Fibroblast of skin of back (primary cell): Measurements from ENCODE around the gene PPP1CA.

ENCODE experiments used
- DNase-seq: peaks from one replicate; pipeline ENCODE4 v3.0.0-alpha.2; 2013

Gene PPP1CA

DNA sequence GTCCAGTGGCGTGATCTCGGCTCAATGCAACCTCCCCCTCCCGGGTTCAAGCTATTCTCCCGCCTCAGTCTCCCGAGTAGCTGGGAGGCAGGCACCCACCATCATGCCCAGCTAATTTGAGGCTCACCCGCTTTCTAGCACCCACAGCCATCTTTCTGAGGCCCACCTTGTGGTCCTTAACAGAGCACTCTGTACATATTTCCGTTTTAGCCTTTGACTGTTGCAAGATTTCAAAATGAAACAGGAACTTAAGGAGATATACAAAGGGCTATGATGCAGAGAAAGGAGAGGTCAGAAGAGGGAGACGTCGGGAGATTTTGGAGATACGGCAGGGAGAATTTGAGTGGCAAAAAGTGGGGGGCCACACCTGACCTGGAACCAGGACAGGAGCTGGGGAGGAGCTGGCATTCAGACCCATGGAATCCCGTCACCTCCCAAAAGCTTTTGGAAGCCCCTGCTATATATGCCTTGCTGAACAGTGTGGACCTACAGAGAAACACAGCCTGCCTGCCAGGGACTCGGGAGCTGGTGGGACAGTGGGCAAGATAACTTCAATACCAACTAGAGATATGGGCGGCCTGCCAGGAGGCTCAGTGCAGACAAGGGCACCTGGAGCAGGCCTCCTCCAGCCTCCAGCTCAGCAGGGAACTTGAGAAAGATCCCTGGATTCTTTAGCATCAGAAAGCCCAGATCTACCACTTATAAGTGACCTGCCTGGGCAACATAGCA is 20.2 kb downstream of the PPP1CA start:
- no peak for DNase-seq

DNA sequence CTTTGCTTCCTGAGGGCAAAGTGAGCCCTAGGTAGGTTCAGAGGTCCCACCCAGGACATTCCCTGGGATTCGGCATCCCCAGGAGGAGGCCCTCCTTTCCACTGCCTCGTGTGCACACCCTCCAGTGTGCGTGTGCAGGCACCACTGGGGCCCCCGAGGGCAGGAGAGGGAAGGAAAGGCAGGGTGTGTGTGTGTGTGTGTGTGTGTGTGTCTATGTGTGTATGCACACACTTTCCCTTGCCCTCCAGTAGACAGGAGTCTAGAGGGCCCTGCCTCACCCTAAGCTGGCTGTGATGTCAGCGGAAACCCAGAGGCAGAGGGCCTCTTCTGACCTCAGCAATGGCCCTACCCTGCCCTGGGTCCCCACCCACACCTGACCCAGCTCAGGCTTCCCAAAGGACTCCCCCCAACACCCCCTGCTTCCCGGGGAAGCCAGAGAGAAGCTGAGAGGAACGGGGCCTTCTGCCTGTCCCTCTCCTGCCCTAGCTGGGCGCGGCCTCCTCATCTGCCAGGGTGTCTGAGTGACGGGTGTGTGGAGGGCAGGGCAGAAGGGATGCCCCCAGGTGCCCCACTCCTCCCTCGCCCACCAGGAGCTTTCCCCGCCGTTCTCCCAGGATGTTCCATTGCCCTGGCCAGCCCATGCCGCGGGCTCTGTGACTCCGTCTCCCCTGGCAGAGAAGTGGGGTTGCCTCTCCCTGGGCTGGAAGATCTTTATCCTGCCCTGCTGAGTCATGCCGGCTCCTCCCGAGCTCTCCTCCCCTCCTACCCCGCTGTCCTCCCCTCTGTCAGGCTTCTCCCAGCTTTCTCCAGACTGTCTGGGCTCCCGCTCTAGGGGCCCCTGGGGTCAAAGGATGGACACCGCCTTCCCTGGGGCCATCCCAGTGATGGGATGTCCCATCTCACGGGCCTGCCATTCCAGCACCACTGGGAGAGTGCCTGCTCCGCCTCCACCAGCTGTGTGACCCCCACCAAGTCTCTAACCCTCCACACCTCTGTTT is 22.3 kb downstream of the PPP1CA start:
- DNase-seq, result peak; percentile 61

DNA sequence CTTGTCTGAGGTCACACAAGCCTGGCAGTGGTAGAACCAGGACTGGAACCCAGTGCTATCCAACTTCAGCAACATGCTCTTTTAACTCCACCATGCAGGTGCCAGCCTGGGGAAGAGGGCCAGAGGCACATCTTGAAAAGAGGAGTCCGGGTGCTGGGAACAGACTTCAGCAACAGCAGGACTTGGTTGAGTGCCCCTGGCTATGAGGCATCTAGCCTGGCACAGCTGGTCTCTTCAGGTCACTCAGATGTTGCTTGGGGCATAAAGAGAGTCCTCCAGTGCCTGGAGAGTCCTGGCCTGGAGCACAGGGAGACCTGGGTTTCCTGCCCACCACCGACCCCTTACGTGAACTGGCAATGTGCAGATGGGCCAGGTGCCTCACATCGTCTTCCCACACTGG is 23.1 kb downstream of the PPP1CA start:
- no peak for DNase-seq

DNA sequence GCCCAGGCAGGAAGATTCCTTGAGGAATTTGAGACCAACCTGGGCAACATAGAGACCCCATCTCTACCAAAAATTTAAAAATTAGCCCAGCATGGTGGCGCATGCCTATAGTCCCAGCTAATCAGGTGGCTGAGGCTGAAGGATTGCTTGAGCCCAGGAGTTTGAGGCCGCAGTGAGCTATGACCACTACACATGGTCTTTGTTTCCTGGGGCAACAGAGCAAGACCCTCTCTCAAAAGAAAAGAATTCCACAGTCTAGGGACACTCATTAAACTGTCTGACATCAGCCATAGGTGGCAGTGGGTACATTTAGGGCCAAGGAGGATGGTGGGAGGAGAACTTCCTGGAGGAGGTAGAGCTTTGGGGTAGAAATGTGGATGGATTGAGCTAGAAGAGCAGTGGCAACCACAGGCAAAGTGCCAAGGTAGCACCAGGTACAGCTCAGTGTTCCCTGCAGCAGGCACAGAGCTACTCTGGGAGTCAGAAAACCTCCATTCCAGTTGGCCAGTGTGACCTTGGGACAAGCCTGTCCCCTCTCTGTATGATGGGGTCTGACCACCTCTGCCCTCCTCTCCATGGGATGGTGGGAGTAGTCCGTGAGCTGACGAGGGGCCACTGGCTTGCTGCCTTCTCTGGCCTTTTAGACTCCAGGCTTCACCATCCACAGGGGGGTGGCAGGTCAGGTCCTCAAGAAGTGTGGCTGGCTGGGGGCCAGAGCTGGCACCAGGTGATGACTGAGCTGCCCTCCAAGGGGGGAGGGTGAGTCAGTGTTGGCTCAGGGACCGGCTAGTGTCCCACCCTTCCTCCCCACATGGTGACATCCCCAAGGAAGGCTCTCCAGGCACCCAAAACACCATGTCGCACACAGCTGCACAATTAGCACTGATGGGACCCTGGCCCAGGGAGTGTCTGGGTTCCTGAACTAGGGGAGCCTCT is 24.5 kb downstream of the PPP1CA start:
- DNase-seq, result no peak

DNA sequence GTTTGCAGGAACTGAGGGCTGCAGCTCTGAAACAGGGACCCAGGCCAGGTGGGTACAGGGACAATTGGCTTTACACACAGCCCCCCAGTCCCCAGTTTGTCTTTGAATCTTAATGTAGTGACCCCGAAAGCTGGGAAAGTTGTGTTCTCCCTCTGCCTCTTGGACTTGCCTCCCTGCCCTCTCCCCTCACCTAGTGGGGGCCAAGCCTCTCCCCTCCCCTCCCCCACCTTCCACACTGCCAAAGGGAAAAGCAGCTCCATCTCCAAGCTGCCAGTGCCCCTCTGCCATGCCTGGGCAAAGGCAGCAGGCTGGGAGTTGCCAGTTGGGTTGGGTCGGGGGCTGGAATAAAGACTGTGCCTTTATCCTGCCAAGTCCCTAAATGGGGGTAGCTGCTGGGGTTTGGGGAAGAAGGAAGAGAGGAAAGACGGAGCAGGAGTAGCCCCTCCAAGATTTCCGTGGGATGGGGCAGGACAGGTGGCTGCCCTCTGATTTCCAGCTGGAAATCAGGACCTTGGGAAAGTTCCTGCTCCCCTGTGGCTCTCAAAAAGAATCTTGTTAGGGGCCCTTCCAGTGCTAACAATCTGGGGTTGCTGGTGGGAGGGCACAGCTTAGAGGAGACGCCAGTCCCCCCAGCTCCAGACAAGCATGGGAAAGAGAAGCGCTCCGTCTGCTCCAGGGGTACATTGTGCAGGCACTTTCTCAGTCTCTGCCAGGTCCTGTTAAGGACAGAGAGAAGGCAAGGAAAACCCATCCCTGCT is 25.4 kb downstream of the PPP1CA start:
- DNase-seq, result no peak

DNA sequence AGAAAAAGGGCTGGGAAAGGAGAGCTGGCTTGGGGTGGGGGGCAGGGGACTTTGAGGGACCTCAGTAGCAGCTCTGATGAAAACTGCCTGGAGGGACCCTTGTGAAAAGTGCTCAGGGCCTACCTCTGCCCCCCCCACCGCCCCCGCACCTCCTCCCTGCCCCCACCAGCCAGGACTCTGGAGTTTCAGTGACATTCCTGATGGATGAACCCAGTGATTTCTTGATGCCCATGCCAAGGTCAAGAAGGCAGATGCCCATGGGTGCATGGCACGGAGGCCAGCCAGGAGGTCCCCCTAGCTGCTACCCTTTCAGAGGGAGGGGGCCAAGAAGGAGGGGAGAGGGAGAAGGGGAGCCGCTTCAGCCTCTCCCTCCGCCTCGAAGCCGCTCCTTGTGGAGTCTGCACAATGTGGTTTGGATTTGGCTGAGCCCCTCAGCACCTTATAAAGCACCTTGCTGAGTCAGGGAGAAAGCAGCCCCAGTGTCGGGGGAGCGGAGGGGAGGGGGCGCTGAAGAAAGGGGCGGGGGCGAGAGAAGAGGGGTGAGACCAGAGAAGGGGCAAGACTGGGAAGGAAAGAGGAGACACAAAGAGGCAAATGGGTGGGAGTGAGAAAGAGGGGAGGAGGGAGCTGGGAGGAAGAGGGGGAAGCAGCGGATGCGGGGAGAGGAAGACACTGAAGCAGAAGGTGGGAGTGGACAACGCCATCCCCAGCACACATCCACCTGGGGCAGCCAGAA is 26.2 kb downstream of the PPP1CA start:
- DNase-seq, result no peak

DNA sequence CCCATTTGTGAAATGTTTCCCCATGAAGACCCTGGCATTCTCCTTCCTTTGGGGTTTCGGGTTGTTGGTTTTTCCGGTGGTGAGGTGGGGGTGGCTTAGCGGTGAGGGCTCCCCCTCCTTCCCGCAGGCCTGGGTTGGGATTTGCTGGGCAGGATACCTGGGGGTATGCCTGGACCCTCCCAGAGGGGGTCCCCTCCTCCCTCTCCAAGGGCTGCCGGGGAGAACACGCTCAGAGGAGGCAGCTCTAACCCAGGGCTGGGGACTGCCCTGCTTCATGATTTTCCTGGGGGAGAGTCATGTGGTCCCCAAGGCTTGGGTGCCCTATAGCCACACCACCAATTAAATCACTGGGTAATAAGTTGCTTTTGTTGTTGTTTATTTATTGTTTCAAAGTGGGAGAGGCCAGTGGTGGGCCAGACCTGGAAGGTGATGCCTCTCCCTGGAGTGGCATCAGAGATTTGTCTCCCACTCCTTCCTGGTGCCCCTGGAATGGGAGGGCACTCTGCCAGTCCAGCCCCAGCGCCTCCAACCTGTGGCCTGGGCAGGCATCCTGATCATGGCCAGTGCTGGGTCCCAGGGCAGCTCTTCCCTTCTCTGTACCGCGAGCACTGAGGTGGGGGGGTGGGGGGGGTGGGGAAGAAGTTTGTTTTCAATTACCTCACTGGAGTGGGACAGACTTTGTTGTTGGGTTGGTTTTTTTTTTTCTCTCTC is 26.9 kb downstream of the PPP1CA start:
- DNase-seq, result peak; percentile 58

DNA sequence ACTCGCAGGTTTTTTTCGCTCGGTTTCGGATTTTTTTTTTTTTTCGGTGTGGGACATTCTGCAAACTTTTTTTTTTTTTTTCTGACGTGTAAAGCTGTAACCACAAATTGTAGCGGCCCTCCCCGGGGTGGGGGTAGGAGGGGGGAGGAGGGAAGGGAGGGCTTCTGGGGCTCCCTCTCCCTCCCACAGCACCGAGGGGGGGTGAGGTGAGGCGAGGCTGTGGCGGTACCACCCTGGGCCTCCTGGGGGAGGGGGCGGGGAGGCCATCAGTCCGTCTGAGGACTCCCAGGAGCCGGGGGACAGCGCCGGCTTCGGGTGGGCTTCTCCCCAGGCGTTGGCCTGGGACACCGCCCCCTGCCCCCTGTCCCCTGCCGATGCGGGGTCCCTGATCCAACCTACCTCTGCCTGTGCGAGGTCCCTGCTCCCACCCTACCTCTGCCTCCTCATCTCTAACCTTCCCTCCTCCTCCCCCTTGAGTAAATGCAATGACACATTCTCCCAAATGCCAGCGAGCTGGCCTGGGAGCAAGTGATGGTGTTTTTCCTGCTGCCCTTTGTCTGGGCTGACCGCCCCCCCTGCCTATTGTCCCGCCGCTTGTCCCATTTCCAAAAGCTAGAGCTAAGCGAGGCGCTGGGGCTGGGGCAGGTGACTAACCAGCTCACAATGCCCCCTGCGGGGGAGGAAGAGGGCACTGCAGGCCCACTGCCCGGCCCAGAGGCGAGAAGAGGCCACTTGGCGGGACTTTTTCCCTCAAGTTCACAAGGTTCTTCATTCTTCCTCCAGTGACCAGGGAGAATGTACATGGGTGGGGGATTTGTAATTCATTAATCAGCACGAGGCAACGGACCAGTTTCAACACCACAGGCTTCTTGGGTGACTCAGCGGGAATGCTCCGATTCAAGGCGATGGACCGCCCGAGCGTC is 27.7 kb downstream of the PPP1CA start:
- peak; percentile 98 for DNase-seq

DNA sequence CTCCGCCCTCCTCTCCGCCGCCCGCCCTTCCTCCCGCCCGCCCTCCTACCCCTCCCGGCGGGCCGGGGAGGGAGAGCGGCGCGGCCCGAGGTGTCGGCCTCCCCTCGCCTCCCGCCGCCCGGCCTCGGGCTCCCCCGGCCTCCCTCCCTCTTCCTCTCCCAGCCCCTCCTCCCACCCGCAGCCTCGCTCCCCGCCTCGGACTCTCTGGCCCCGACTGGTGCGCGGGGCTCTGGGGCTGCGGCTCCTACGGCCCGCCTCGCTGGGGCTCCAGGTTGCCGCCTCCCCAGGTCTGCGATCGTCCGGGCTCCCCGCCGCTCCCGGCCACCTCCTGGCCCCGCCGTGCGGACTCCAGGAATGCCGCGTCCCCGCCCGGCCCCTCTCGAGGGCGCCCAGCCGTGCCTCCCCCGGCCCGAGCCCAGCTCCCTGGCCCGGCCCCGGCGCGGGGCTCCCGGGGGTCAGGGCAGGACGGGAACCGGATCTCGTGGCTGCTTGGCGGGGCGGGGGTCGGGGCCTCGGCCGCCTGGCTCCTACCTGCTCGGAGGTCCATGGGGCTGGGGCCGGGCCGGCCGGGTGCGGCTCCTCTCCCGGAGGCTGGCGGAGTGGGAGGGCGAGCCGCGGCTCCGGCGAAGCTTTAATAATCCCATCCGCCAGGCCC is 28.5 kb downstream of the PPP1CA start, which contains the start of gene CLCF1:
CLCF1 (minus strand) TSS at position 606 of the 655 bp plus-strand sequence; CDS start at position 547, 59 bp downstream.
- DNase-seq, result peak; percentile 70

DNA sequence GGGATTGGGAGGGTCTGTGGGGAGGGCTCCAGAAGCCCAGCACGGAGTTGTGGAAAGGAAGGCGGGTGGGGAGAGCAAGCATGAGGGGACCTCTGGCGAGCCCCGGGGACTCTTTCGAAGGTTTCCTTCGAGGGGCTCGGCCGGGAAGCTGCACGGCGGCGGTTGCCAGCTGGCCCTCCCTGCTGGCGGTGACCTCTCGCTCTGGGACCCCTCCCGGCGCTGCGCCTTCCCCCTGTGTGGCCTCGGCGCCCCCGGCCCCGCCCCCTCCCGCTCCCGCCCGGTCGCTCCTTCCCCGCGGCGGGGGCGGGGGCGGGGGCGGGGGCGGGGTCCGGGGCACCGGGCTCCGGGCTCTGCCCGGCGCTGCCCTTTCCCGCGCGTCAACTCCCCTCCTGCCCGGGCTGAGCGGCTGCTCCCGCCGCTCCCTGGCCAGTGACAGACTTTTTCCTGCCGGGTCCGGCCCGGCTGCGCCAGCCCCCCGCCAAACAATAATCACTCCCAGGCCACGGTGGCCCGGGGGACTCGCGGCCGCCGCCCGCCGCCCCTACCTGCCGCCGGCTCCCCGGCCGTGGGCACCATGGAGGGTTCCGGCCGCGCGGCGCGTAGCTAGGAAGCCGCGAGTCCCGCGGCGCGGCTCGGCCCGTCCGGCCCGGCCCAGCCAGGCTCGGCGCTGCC is 29.2 kb downstream of the PPP1CA start:
- DNase-seq, result peak; percentile 20

DNA sequence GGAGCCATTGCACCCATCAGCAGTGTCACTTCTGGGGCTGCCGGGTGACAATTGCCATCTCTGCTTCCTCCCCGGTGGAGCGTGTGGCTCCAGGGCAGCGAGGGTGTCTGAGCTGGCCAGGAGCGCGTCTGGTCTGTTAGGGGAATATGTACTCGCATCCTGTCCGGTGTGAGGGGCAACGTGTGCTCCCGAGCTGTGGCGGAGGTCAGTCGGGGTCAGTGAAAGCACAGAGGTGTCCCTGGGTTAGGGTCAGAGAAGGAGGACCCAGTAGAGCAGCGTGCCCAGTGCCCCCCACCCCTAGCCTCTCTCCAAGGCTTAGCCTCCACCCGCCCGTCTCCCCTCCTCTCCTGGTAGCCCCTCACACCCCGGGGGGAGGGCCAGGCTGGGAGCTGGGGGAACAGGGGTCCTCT is 29.7 kb downstream of the PPP1CA start:
- no peak for DNase-seq

DNA sequence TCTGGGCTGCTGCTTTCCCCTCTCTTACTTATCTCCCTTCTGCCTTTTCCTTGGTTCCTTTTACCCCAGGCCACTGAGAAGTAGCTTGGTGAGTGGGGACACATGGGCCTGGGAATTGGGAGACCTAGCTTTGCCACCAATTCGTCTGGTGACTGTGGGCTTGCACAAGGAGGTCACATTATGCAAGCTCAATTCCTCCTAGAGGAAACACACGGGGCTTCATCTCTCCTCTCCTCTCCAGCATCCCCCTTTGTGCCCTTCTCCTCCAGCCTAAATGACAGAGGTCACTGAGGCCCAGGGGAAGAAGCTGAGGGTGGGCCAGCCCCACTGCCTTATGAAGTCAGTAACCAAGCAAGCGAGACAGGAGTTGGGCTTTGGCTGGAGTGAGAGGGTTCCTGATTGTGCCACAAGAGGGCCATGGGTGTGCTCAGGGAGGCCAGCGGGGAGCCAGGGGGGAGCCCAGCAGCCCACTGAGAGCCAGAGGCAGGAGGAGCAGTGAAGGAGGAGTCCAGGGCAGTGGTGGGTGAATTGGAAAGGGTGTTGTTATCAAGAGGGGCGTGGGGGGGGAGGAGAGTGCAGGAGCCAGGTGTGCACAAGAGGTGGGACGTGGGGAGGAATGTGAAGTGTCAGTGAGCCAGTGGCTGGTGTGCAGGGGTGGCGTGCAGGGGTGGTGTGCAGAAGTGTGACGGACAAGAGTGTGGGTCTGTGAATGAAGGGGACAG is 30.3 kb downstream of the PPP1CA start:
- DNase-seq, result peak; percentile 67

DNA sequence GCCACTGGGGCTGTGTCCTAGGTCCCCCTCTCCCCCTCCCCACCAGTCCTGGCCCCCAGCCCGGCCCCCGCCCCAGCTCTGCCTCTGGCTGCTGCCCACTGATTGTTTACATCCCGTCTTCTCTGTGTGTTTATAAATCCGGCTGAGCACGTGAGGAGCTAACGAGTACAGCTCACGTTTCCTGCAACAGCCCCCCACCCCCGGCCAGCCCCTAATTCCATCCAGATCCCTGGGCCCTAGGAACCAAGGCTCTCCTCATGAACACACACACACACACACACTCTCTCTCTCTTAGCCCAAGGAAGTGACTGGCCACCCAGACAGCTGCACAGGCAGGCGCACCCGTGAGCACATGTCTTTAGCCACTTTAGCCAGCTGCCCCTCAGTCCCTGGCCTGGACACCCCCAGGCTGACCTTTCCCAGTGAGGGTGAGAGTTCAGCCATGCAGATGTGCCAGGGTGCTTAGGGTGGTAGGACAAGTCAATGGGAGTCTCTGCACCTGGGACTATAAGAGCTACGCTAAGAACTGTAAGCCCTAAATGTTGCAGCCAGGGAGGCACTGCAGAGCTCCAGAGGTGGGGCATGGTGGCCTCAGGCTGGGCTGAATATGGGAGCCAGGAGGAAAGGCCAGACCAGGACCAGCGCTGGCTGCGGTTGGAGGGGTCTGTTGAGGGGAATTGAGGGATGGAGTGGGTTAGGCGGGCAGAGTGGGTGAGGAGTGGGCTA is 31.1 kb downstream of the PPP1CA start:
- DNase-seq, result peak; percentile 43

DNA sequence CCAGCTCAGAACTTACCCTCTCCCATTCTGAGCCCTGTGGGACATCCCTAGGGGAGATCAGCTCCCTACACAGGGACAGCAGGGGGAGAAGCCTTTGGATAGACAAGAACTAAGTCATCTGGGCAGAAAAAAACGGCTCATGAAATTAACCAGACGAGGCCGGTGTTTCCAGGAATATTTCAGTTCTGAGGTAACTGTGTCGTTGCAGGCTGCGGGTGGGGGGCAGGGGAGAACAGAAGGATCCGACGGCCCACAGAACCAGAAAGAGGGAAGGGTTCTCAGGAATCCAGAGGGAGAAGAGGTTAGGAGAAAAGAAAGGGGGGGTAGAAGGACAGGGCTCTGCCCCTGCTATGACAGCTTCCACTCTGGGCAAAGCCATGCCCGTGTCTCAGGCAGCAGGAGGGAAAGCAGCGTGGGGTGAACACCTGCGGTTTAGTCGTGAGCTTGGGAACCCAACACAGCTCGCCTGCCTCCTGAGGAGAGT is 31.8 kb downstream of the PPP1CA start:
- peak; percentile 50 for DNase-seq

DNA sequence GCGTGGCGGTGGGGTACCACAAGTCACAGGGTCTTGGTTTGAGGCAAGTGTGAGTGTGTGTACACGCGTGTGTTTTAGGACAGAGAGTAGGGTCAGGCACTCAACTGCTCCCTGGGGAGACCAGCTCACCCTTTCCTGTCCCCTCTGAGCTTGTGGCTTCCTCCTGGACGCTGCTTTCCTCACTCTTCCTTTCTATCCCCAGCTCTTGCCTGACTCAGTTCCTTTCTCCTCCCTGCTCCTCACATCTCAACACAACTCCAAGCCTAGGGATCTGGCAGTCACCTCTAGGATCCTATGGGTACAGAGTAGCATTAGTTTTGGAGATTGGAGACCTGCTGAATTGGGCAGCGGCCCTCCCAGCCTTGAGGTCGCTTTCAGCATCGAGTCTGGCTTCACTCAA is 32.4 kb downstream of the PPP1CA start:
- peak; percentile 26 for DNase-seq

DNA sequence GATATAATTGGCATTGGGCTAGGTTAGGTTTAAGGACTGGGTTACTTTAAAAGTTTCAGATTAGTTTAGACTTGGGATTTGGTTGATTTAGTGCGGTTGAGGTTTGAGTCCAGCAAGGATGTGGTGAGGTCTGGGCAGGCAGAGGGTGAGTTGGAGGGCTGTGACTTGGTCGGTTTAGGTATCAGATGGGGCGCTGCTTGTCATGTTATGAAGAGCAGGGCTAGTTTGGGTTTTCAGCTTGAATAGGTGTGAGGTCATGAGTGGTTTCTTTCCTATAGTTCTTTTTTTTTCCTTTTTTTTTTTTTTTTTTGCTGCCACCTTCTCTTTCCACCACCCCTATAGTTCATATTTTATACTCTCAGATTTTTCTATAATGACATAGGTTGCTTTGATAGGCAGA is 33.0 kb downstream of the PPP1CA start:
- no peak for DNase-seq
